Neural progenitor cell (in vitro differentiated cells): ENCODE results near the gene USP2. TPM values are rescaled to one million over a fixed set of nuclear protein-coding genes. Genes with fewer than 3 reads are reported as not detected.

Experiments used
- DNase-seq: peaks from one replicate; pipeline ENCODE4 v3.0.0-alpha.2; 2016; ENCODE audit warnings: low spot score
- H2AFZ ChIP-seq: fragments of 200-600 bp; sonication (generic); replicated peaks from 2 replicates; pipeline ENCODE4 v1.6.1; 2016; ENCODE audit warnings: antibody characterized with exemption
- H3F3A ChIP-seq: fragments of 200-600 bp; sonication (generic); 2 replicates; pipeline ENCODE4 v1.6.1; 2016; ENCODE audit warnings: antibody characterized with exemption, low read depth
- H3K27ac ChIP-seq: fragments of 200-600 bp; sonication (generic); 2 replicates; pipeline ENCODE4 v1.5.1; 2016; ENCODE audit warnings: mild to moderate bottlenecking
- H3K27me3 ChIP-seq: fragments of 200-600 bp; sonication (generic); 2 replicates; pipeline ENCODE4 v1.6.1; 2016; ENCODE audit warnings: mild to moderate bottlenecking, moderate library complexity
- H3K36me3 ChIP-seq: fragments of 200-600 bp; sonication (generic); 2 replicates; pipeline ENCODE4 v1.5.1; 2016
- H3K4me1 ChIP-seq: fragments of 200-600 bp; sonication (generic); 2 replicates; pipeline ENCODE4 v1.6.1; 2016; ENCODE audit warnings: mixed run types
- H3K4me2 ChIP-seq: fragments of 200-600 bp; sonication (generic); 2 replicates; pipeline ENCODE4 v1.6.1; 2016
- H3K4me3 ChIP-seq: fragments of 200-600 bp; sonication (generic); 2 replicates; pipeline ENCODE4 v1.5.1; 2016
- H3K79me2 ChIP-seq: fragments of 200-600 bp; sonication (generic); 2 replicates; pipeline ENCODE4 v1.6.1; 2016; ENCODE audit warnings: low read depth
- H3K9ac ChIP-seq: fragments of 200-600 bp; sonication (generic); 2 replicates; pipeline ENCODE4 v1.6.1; 2016
- H3K9me3 ChIP-seq: fragments of 200-600 bp; sonication (generic); 2 replicates; pipeline ENCODE4 v1.5.1; 2016; ENCODE audit warnings: low read depth
- H4K20me1 ChIP-seq: fragments of 200-600 bp; sonication (generic); 2 replicates; pipeline ENCODE4 v1.6.1; 2016; ENCODE audit warnings: low read depth
- H3K27ac Mint-ChIP-seq: 3 replicates; pipeline ENCODE4 v1.8.0; 2021; ENCODE audit warnings: mixed read lengths
- H3K27me3 Mint-ChIP-seq: 2 replicates; pipeline ENCODE4 v1.8.0; 2022; ENCODE audit warnings: low read depth, mild to moderate bottlenecking, inconsistent platforms, moderate library complexity, mixed read lengths; ENCODE audit not compliant: insufficient read depth
- H3K36me3 Mint-ChIP-seq: 3 replicates; pipeline ENCODE4 v1.8.0; 2021; ENCODE audit warnings: mixed read lengths
- H3K4me1 Mint-ChIP-seq: 3 replicates; pipeline ENCODE4 v1.8.0; 2021; ENCODE audit warnings: mixed read lengths
- H3K4me3 Mint-ChIP-seq: 3 replicates; pipeline ENCODE4 v1.8.0; 2021; ENCODE audit warnings: mild to moderate bottlenecking, moderate library complexity, mixed read lengths
- H3K9me3 Mint-ChIP-seq: 3 replicates; pipeline ENCODE4 v1.8.0; 2020; ENCODE audit warnings: mixed read lengths
- CTCF ChIP-seq: fragments of 200-600 bp; sonication (generic); IDR thresholded peaks from 2 replicates; pipeline ENCODE4 v1.5.1; 2017; ENCODE audit warnings: antibody characterized with exemption, mild to moderate bottlenecking
- EZH2 ChIP-seq: fragments of 200-600 bp; sonication (generic); IDR thresholded peaks from 2 replicates; pipeline ENCODE4 v1.6.1; 2017; ENCODE audit warnings: antibody characterized with exemption, mild to moderate bottlenecking, moderate library complexity
- EZH2phosphoT487 ChIP-seq: fragments of 200-600 bp; sonication (generic); IDR thresholded peaks from 2 replicates; pipeline ENCODE4 v1.6.1; 2017; ENCODE audit warnings: antibody characterized with exemption
- total RNA-seq: library from RNA; depleted of rRNA; stranded (reverse); fragments of >200 nt; gene quantifications from 2 replicates; pipeline ENCODE4 v1.2.3, GENCODE V29; 2015; ENCODE audit warnings: low replicate concordance

The USP2 gene
- total RNA-seq, 1 donor from 2014 or later = 2.6 TPM

- Histone ChIP-seq H3F3A (peaks cover 14% of the 10 kb centered on the region), H3K4me1 (peaks cover 20% of the 10 kb centered on the region), H3K9me3 (no peaks in the 10 kb centered on the region), H3K4me3 (no peak overlapping the region), H3K36me3 (no peaks in the 10 kb centered on the region), H3K27ac (no peak overlapping the region), H4K20me1 (peaks cover 11% of the 10 kb centered on the region), H3K9ac (no peak overlapping the region), H3K27me3 (peaks cover 14% of the 10 kb centered on the region), H3K79me2 (no peaks in the 10 kb centered on the region), H3K4me2 (no peak overlapping the region), H2AFZ (no peak overlapping the region)
- Mint-ChIP-seq H3K36me3 (no peaks in the 10 kb centered on the region), H3K4me1 (peaks cover 21% of the 10 kb centered on the region), H3K27me3 (peaks cover 2% of the 10 kb centered on the region), H3K4me3 (no peak overlapping the region), H3K9me3 (no peaks in the 10 kb centered on the region), H3K27ac (no peak overlapping the region)
- no peak for DNase-seq
- no peak for TF ChIP-seq EZH2phosphoT487
- no peak for TF ChIP-seq CTCF
- no peak for TF ChIP-seq EZH2
Observed at GRCh38 chr11:119310682-119311052, 70.8 kb downstream of the USP2 start.

- no peak overlapping the region for H3K27ac Mint-ChIP-seq
- H3K79me2 ChIP-seq = no peaks in the 10 kb centered on the region
- no peak overlapping the region for H3K4me3 Mint-ChIP-seq
- peaks cover 8% of the 10 kb centered on the region for H3K27me3 ChIP-seq
- H3K36me3 Mint-ChIP-seq = peaks cover 1% of the 10 kb centered on the region
- no peak overlapping the region for H3K27ac ChIP-seq
- H3K36me3 ChIP-seq = no peaks in the 10 kb centered on the region
- no peak for TF ChIP-seq EZH2phosphoT487
- TF ChIP-seq EZH2 = no peak
- no peak for TF ChIP-seq CTCF
- peaks cover 15% of the 10 kb centered on the region for H3K4me1 ChIP-seq
- H3K9me3 Mint-ChIP-seq = no peaks in the 10 kb centered on the region
- no peaks in the 10 kb centered on the region for H3K9me3 ChIP-seq
- H4K20me1 ChIP-seq = peaks cover 10% of the 10 kb centered on the region
- H3K4me1 Mint-ChIP-seq = peaks cover 17% of the 10 kb centered on the region
- no peak for DNase-seq
- peaks cover 14% of the 10 kb centered on the region for H3F3A ChIP-seq
- no peak overlapping the region for H3K4me2 ChIP-seq
- H2AFZ ChIP-seq = no peak overlapping the region
- no peak overlapping the region for H3K9ac ChIP-seq
- no peak overlapping the region for H3K4me3 ChIP-seq
- H3K27me3 Mint-ChIP-seq = no peaks in the 10 kb centered on the region
Observed at GRCh38 chr11:119309953-119310681, 71.4 kb downstream of the USP2 start.

GRCh38 chr11:119309411-119309810, 72.1 kb downstream of the USP2 start:
- H3K36me3 ChIP-seq = no peaks in the 10 kb centered on the region

More at GRCh38 chr11:119309411-119309810, 72.1 kb downstream of the USP2 start:
- H3K9me3 ChIP-seq = no peaks in the 10 kb centered on the region
- Mint-ChIP-seq H3K4me1 (peaks cover 17% of the 10 kb centered on the region), H3K4me3 (no peak overlapping the region), H3K27ac (no peak overlapping the region), H3K27me3 (no peaks in the 10 kb centered on the region), H3K36me3 (peaks cover 2% of the 10 kb centered on the region), H3K9me3 (no peaks in the 10 kb centered on the region)
- H2AFZ ChIP-seq = no peak overlapping the region
- peaks cover 14% of the 10 kb centered on the region for H3F3A ChIP-seq
- H3K9ac ChIP-seq = no peak overlapping the region
- TF ChIP-seq EZH2 = no peak
- no peak for TF ChIP-seq EZH2phosphoT487
- no peak for TF ChIP-seq CTCF
- peaks cover 11% of the 10 kb centered on the region for H3K4me1 ChIP-seq
- peaks cover 10% of the 10 kb centered on the region for H4K20me1 ChIP-seq
- H3K27me3 ChIP-seq = peaks cover under 1% of the 10 kb centered on the region
- no peak overlapping the region for H3K4me3 ChIP-seq
- no peak for DNase-seq
- H3K79me2 ChIP-seq = no peaks in the 10 kb centered on the region
- H3K4me2 ChIP-seq = no peak overlapping the region
- no peak overlapping the region for H3K27ac ChIP-seq
